Activated T-helper 1 cell treated with Interleukin-2 at 50 U/mL for 16 hours (primary cell): Measurements from ENCODE around the gene CNOT6.
"Not testable (repeated sequence)": the region's sequence is repeated elsewhere in the genome, so short reads cannot be mapped to it uniquely, and the experiment has no call there.

Source experiments
- DNase-seq: peaks from one replicate; pipeline ENCODE4 v3.0.0-alpha.2; 2020; ENCODE audit warnings: low read depth

Gene CNOT6

GRCh38 chr5:180471866-180472265 lies 22.3 kb upstream of the CNOT6 start:
- no peak for DNase-seq

DNA sequence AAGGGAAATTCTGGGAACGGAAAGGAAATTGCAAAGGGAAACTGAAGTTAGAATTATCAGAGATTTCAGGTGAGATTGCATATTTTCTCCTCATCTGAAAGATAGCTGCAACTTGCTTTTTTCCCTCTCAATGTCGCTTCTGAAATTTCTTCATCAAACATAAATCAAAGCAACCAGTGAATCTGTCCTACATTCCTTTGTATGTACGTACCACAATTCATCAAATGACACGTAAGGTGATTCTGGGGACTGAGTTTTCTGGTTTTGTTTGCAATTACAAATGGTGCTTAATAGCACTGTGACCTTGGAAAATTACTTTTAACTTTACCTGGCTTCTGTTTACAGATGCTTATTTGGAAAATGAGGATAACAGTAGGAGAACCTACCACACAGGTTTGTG lies 21.9 kb upstream of the CNOT6 start:
- DNase-seq = no peak

DNA sequence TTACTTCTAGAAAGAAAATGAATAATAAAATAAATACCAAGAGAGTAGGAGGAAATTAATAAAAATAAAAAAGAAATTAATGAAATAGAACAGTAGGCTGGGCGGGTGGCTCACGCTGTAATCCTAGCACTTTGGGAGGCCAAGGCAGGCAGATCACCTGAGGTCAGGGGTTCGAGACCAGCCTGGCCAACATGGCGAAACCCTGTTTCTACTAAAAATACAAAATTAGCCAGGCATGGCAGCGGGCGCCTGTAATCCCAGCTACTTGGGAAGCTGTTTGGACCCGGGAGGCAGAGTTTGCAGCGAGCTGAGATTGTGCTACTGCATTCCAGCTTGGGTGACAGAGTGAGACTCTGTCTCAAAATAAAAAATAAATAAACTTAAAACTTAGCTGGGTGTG lies 20.8 kb upstream of the CNOT6 start:
- not testable (repeated sequence) for DNase-seq

GRCh38 chr5:180474569-180474968 lies 19.6 kb upstream of the CNOT6 start:
- no peak for DNase-seq

- not testable (repeated sequence) for DNase-seq
These were observed 18.1 kb upstream of the CNOT6 start for GRCh38 chr5:180475969-180476524.

- no peak for DNase-seq
These were observed 9.4 kb upstream of the CNOT6 start for GRCh38 chr5:180484813-180485212.

DNA sequence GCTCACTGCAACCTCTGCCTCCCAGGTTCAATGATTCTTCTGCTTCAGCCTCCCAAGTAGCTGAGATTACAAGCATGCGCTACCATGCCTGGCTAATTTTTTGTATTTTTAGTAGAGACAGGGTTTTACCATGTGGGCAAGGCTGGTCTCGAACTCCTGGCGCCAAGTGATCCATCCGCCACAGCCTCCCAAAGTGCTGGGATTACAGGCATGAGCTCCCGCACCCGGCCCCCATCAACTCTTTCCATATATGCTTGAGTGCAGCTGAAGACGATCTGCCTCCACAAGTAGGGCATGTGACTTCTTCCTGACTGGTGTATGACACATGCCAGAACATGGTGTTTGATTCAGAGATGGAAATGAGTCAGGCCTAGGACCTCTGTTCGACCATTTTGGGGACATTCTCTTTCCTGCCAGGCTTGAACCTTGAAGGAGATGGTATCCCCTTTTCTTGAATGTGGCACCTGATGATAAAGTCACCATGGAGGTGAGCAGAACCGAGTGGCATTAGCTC lies 7.5 kb upstream of the CNOT6 start:
- no peak for DNase-seq

GRCh38 chr5:180487556-180487955 lies 6.6 kb upstream of the CNOT6 start:
- DNase-seq = no peak

DNA sequence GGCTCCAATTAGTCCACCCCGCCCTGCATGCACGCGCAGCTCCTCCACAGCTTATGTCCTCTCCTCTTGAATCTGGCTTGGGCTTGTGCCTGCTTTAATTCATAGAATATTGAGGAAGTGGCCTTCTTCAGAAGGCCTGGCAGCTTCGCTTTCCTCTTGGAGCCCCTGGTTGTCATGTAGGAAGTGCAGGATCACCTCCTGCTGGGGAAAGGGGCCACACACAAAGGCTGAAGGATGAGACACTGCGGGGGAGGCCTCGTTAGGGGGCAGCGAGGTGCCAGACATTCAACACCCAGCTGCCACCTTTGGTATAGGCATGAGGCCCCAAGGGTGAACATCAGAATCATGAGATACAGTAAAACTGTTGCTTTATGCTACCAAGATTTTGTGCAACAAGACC lies 2.7 kb upstream of the CNOT6 start:
- DNase-seq = no peak

- no peak for DNase-seq
These were observed 1.8 kb upstream of the CNOT6 start for GRCh38 chr5:180492226-180492903.

GRCh38 chr5:180494510-180495181 lies 467 bp downstream of the CNOT6 start:
- peak; percentile 36 for DNase-seq

- no peak for DNase-seq
These were observed 1.1 kb downstream of the CNOT6 start for GRCh38 chr5:180495292-180495691.

GRCh38 chr5:180495991-180496741 lies 2.0 kb downstream of the CNOT6 start:
- no peak for DNase-seq

DNA sequence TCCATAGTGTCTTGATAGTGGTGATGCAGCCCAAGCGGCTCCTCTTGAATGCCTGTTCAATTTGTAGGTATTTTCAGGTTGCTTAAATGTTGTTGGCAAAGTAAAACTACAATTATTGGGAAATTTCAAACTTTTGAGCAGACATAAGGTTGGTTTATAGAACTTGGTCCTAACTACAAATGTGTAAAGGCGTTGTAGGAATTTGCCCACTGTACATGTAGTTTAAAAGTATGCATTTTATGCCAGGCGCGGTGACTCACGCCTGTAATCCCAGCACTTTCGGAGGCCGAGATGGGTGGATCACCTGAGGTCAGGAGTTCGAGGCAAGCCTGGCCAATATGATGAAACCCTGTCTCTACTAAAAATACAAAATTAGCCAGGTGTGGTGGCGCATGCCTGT lies 2.6 kb downstream of the CNOT6 start:
- not testable (repeated sequence) for DNase-seq

GRCh38 chr5:180497865-180498264 lies 3.7 kb downstream of the CNOT6 start:
- DNase-seq = not testable (repeated sequence)

- no peak for DNase-seq
These were observed 4.2 kb downstream of the CNOT6 start for GRCh38 chr5:180498378-180498777.

- DNase-seq = no peak
These were observed 5.5 kb downstream of the CNOT6 start for GRCh38 chr5:180499684-180500083.

DNA sequence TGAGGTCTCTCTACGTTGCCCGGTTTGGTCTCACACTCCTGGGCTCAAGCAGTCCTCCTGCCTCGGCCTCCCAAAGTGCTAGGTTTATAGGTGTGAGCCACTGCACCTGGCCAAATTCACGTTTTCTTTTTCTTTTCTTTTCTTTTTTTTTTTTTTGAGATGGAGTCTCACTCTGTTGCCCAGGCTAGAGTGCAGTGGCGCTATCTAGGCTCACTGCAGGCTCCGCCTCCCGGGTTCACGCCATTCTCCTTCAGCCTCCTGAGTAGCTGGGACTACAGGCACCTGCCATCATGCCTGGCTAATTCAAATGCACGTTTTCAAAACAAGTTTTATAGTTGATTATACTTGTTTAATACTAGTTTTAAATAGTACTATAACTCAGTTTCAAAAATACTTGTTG lies 6.1 kb downstream of the CNOT6 start:
- DNase-seq = not testable (repeated sequence)

GRCh38 chr5:180507661-180508060 lies 13.5 kb downstream of the CNOT6 start:
- no peak for DNase-seq

GRCh38 chr5:180515294-180515693 lies 21.1 kb downstream of the CNOT6 start:
- DNase-seq = no peak

DNA sequence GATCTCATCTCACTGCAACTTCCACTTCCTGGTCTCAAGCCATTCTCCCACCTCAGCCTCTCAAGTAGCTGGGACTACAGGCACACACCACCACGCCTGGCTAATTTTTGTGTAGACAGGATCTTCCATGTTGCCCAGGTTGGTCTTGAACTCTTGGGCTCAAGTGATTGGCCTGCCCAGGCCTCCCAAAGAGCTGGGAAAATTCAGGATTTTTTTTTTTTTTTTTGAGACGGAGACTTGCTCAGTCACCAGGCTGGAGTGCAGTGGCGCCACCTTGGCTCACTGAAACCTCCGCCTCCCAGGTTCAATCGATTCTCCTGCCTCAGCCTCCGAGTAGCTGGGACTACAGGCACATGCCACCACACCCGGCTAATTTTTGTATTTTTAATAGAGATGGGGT lies 21.8 kb downstream of the CNOT6 start:
- DNase-seq = not testable (repeated sequence)

DNA sequence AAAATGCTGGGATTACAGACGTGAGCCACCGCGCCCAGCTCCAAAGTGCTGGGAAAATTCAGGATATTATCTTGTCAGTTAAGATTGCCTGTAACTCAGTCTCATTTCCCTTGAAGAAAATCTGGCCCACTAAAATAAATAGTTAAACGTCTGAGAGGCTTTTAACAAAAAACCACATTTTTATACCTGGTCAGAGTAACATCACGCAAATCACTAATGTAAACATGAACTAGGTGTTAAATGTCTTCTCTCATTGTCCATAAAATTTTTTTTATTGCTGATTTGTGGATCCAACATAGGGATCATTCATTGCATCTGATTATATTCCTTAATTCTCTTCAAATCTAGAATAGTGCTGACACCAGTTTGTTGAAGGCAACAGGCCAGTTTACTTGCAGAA lies 22.3 kb downstream of the CNOT6 start:
- no peak for DNase-seq

GRCh38 chr5:180519098-180519497 lies 24.9 kb downstream of the CNOT6 start:
- no peak for DNase-seq
